Tibial nerve (tissue), 4 donors: ENCODE results near the gene B4GALT6. TPM values are rescaled to one million over a fixed set of nuclear protein-coding genes. Genes with fewer than 3 reads are reported as not detected.

Source experiments
- DNase-seq, 2 donors: peaks; one replicate each; pipeline ENCODE4 v3.0.0-alpha.2; 2019; ENCODE audit warnings: low spot score in 2 of 2
- H3K27ac ChIP-seq, 4 donors: fragments of 200-600 bp; sonication (generic) in 3 of 4; one replicate each; pipeline ENCODE4 v1.5.1; 2017 to 2019; ENCODE audit warnings: mild to moderate bottlenecking in 1 of 4
- H3K27me3 ChIP-seq, 2 donors: fragments of 200-600 bp; sonication (generic) in 1 of 2; one replicate each; pipeline versions ENCODE4 v1.5.1 to v1.6.0; 2017 to 2019
- H3K36me3 ChIP-seq, 3 donors: fragments of 200-600 bp; sonication (generic); one replicate each; pipeline ENCODE4 v1.5.1; 2018 to 2019
- H3K4me1 ChIP-seq, 4 donors: fragments of 200-600 bp; sonication (generic) in 3 of 4; one replicate each; pipeline ENCODE4 v1.5.1; 2017 to 2019
- H3K4me3 ChIP-seq, 4 donors: fragments of 200-600 bp; sonication (generic) in 3 of 4; one replicate each; pipeline ENCODE4 v1.5.1; 2017 to 2019; ENCODE audit warnings: mild to moderate bottlenecking in 1 of 4, moderate library complexity in 1 of 4
- H3K9me3 ChIP-seq, 4 donors: fragments of 200-600 bp; sonication (generic) in 3 of 4; one replicate each; pipeline ENCODE4 v1.5.1; 2017 to 2019
- CTCF ChIP-seq, 5 experiments: fragments of 200-600 bp in 3 of 5; fragments of 450-650 bp in 2 of 5; sonication (generic) in 3 of 5; IDR thresholded peaks; one replicate each; pipeline ENCODE4 v1.5.1; 2016 to 2019; ENCODE audit warnings: antibody characterized with exemption in 5 of 5, mild to moderate bottlenecking in 3 of 5, moderate library complexity in 2 of 5
- EP300 ChIP-seq, 2 donors: sonication (generic); formaldehyde crosslinking; IDR thresholded peaks; one replicate each; pipeline ENCODE4 v1.6.1; 2017; ENCODE audit warnings: antibody characterized with exemption in 2 of 2, mild to moderate bottlenecking in 1 of 2
- POLR2A ChIP-seq, 2 donors: fragments of 450-650 bp; IDR thresholded peaks; one replicate each; pipeline ENCODE4 v1.6.1; 2017; ENCODE audit warnings: antibody characterized with exemption in 2 of 2, mild to moderate bottlenecking in 2 of 2, moderate library complexity in 2 of 2
- WGBS, 2 donors: methylation state at CpG; one replicate each; pipeline ENCODE4 v1.1.5; 2018; 5-methylcytosine and 5-hydroxymethylcytosine counted together
- total RNA-seq, 4 donors: library from RNA; depleted of rRNA; stranded (reverse); fragments of >200 nt; gene quantifications; one replicate each; pipeline ENCODE4 v1.1.0, GENCODE V29; 2016

Gene B4GALT6
- total RNA-seq, 4 donors from 2014 or later: 0.98 to 2.1 (median 1.5) TPM

- H3K27ac ChIP-seq: peak overlapping the region in 1 of 4 donors; percentile 79
- H3K36me3 ChIP-seq: no peaks in the 10 kb centered on the region
- H3K4me3 ChIP-seq: peak overlapping the region; percentile 45 to 79 (median 48)
- WGBS, 2 donors: 15% methylated on average over 9 of the region's 9 CpGs
- DNase-seq: no peak
- peaks cover 0 to 16% (median 0%) of the 10 kb centered on the region in 4 donors for H3K4me1 ChIP-seq
- H3K9me3 ChIP-seq: no peaks in the 10 kb centered on the region
- no peak for TF ChIP-seq CTCF (IDR thresholded peaks at IDR 0.05)
- TF ChIP-seq EP300 (IDR thresholded peaks at IDR 0.05): no peak
- TF ChIP-seq POLR2A (IDR thresholded peaks at IDR 0.05): no peak
- H3K27me3 ChIP-seq: no peaks in the 10 kb centered on the region
Observed at GRCh38 chr18:31683968-31684278, 458 bp downstream of the B4GALT6 start.

- WGBS, 2 donors: 84 to 88% methylated on average over 5 of the region's 5 CpGs
Observed at GRCh38 chr18:31683106-31683505, 1.3 kb downstream of the B4GALT6 start.

GRCh38 chr18:31680831-31681568 is 3.4 kb downstream of the B4GALT6 start:
- DNase-seq: no peak
- Histone ChIP-seq H3K4me3 (no peak overlapping the region), H3K36me3 (no peaks in the 10 kb centered on the region), H3K4me1 (peaks cover 0 to 16% (median 0%) of the 10 kb centered on the region in 4 donors), H3K27ac (no peak overlapping the region), H3K27me3 (no peaks in the 10 kb centered on the region), H3K9me3 (no peaks in the 10 kb centered on the region)
- no peak for TF ChIP-seq EP300 (IDR thresholded peaks at IDR 0.05)
- TF ChIP-seq CTCF (IDR thresholded peaks at IDR 0.05): no peak
- TF ChIP-seq POLR2A (IDR thresholded peaks at IDR 0.05): no peak
- 86 to 93% methylated on average over 2 of the region's 2 CpGs for WGBS, 2 donors

More at GRCh38 chr18:31683106-31683505, 1.3 kb downstream of the B4GALT6 start:
- Histone ChIP-seq H3K27me3 (no peaks in the 10 kb centered on the region), H3K9me3 (no peaks in the 10 kb centered on the region), H3K27ac (no peak overlapping the region), H3K36me3 (no peaks in the 10 kb centered on the region), H3K4me3 (no peak overlapping the region), H3K4me1 (peaks cover 0 to 16% (median 0%) of the 10 kb centered on the region in 4 donors)
- TF ChIP-seq POLR2A (IDR thresholded peaks at IDR 0.05) (no peak), CTCF (IDR thresholded peaks at IDR 0.05) (no peak), EP300 (IDR thresholded peaks at IDR 0.05) (no peak)
- DNase-seq: no peak

DNA sequence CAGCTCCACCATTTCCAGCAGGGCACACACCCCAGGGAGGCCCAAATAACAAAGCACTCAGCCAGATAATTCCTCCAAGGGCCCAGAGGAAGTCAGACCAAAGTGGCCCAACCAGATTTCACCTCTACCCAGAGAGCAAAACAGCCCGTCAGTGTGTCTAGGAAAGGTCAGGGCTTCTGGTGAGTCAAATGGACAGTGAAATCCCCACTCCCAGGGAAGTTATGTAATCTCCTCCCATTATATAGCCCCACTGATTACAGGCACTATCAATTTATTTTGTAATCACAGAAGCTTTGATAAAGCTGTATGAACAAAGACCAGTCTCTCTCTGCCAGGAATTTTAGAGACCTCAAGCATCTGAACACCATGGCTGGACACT is 4.0 kb downstream of the B4GALT6 start:
- H3K36me3 ChIP-seq: no peaks in the 10 kb centered on the region
- TF ChIP-seq POLR2A (IDR thresholded peaks at IDR 0.05) (no peak), EP300 (IDR thresholded peaks at IDR 0.05) (no peak), CTCF (IDR thresholded peaks at IDR 0.05) (no peak)
- WGBS, 2 donors: 50 to 81% methylated on average over 1 of the region's 1 CpG
- no peaks in the 10 kb centered on the region for H3K9me3 ChIP-seq
- no peaks in the 10 kb centered on the region for H3K27me3 ChIP-seq
- H3K4me3 ChIP-seq: no peak overlapping the region
- no peak for DNase-seq
- H3K27ac ChIP-seq: no peak overlapping the region
- H3K4me1 ChIP-seq: peaks cover 0 to 11% (median 0%) of the 10 kb centered on the region in 4 donors

DNA sequence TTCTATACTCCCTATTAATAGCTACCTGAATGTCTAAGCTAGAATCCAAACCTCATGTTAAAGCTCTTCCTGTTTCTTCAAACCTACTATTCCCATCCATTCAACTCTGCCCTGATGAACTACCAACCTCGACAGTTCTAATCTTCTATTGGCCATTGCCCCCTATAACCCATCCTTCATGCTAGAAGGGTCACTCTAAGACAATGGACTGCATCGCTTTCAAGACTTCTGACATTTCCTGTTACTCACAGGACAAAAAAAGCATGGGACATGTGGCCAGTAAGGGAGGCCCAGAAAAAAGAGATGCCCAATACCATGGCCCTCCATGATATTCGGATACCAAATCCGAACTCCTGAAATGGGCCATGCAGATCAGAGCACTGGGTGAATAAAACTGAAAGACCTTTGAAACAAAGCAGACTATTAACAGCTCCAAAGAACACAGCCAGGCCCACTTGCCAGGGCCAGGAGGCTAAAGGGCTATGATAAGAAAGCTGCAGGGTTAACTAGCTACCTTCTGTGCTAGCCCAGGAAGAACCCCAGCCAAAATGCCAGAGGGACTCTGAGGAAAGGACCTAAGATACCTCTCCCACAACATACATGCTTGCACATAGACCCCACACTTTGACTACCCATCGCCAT is 4.5 kb downstream of the B4GALT6 start:
- Histone ChIP-seq H3K4me3 (no peak overlapping the region), H3K27me3 (no peaks in the 10 kb centered on the region), H3K36me3 (no peaks in the 10 kb centered on the region), H3K4me1 (peaks cover 0 to 11% (median 0%) of the 10 kb centered on the region in 4 donors), H3K27ac (no peak overlapping the region), H3K9me3 (no peaks in the 10 kb centered on the region)
- 89% methylated on average over 5 of the region's 5 CpGs for WGBS, 2 donors
- DNase-seq: no peak
- TF ChIP-seq POLR2A (IDR thresholded peaks at IDR 0.05) (no peak), CTCF (IDR thresholded peaks at IDR 0.05) (no peak), EP300 (IDR thresholded peaks at IDR 0.05) (no peak)
